ENCODE results near the gene CORO6. TPM values are rescaled to one million over a fixed set of nuclear protein-coding genes. Genes with fewer than 3 reads are reported as not detected.

CORO6 gene
- polyA plus RNA-seq, 1 donor from 2014 or later, result not detected

DNA sequence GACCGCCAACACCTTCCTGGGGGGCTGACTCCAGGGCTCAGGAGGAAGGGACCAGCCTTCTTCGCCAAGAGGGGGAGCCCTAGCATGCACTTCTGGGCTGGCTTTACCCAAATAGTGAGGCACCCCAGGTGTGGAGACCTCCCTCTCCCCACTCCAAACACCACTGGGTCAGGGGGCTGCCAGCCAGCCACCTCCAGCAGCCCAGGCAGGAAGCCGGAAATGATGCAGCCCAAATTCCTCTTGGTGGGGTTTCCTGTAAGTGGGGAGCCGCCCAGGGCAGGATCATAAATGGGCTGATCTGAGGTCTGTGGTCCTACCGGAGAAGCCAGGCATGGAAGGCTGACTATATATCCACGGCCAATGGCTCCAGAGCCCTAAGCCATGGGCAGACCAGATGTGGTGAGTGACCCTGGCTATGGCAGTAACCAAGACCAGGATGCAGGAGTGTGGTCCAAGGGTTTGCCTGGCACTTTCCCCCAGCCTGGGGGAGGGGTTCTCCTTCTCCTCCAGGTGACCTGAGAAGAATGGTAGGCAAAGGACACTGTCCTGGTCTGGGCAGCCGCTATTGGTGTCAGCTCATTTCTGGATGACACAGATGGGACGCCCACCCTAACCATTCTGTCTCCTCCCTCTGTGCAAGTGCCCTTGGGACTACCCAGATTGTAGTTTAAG is 37.5 kb downstream of the CORO6 start:
- Mint-ChIP-seq H3K4me3 (peak overlapping the region in 2 of 4 donors; percentile 33 to 84), H3K27me3 (no peaks in the 10 kb centered on the region), H3K36me3 (peaks cover 2% of the 10 kb centered on the region), H3K27ac (peak overlapping the region in 2 of 3 donors; percentile 50 to 56), H3K4me1 (peaks cover 23 to 34% (median 24%) of the 10 kb centered on the region in 3 donors), H3K9me3 (no peaks in the 10 kb centered on the region)

GRCh38 chr17:29584452-29585079 is 38.1 kb downstream of the CORO6 start:
- H3K36me3 Mint-ChIP-seq, result peaks cover 3% of the 10 kb centered on the region
- peak overlapping the region in 2 of 4 donors; percentile 55 to 84 for H3K4me3 Mint-ChIP-seq

DNA sequence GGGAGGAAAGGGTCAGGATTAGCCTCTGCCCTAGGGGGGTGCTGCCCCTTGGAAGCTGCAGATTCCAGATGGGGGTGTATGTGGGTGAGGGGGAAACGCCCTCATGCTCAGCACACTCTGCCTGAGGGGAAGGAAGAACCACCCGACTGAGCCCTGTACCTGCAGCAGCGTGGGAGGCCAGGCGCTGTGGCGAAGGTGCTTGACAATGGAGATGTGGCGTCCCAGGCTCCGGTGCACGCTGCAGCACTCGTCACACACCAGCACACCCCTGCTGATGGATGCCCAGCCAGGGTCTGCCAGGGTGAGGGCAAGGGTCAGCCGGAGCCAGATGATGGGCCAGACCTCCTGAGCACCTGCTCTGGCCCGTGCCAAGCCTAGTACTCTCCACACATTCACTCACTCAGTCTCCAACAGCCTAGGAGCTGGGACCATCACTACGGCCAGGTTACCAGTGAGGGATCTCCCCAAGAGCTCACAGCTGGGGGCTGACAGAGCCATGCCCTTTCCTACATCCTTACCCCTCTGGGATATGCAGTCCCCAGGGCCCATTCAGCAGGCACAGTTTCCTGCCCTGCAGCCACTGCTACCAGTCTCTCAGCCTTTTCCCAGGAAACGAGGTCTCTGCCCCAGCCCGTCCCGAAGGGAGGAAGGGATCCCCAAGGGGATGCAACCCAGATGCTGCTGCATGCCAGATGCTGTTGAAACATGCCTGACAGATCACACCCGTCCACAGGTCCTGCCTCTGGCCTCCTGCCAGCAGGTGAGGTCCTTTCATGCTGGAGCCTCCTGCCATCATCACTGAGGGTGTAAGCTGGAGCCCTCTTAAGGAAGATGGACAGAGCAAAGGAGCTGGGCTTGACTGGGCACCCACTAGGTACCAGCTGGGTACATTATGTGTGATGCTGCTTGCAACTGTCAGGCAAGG is 39.1 kb downstream of the CORO6 start:
- Mint-ChIP-seq H3K4me1 (peaks cover 21 to 31% (median 23%) of the 10 kb centered on the region in 3 donors), H3K36me3 (peaks cover 3% of the 10 kb centered on the region), H3K27me3 (no peaks in the 10 kb centered on the region), H3K4me3 (peak overlapping the region in 1 of 4 donors; percentile 55), H3K27ac (peak overlapping the region in 1 of 3 donors; percentile 7), H3K9me3 (no peaks in the 10 kb centered on the region)

More at GRCh38 chr17:29584452-29585079, 38.1 kb downstream of the CORO6 start:
- peak overlapping the region in 2 of 3 donors; percentile 56 to 73 for H3K27ac Mint-ChIP-seq
- peaks cover 21 to 31% (median 23%) of the 10 kb centered on the region in 3 donors for H3K4me1 Mint-ChIP-seq
- H3K9me3 Mint-ChIP-seq, result no peaks in the 10 kb centered on the region
- no peaks in the 10 kb centered on the region for H3K27me3 Mint-ChIP-seq

GRCh38 chr17:29582772-29583171 is 39.9 kb downstream of the CORO6 start:
- Mint-ChIP-seq H3K27ac (no peak overlapping the region), H3K27me3 (no peaks in the 10 kb centered on the region), H3K4me1 (peaks cover 18 to 26% (median 19%) of the 10 kb centered on the region in 3 donors)

DNA sequence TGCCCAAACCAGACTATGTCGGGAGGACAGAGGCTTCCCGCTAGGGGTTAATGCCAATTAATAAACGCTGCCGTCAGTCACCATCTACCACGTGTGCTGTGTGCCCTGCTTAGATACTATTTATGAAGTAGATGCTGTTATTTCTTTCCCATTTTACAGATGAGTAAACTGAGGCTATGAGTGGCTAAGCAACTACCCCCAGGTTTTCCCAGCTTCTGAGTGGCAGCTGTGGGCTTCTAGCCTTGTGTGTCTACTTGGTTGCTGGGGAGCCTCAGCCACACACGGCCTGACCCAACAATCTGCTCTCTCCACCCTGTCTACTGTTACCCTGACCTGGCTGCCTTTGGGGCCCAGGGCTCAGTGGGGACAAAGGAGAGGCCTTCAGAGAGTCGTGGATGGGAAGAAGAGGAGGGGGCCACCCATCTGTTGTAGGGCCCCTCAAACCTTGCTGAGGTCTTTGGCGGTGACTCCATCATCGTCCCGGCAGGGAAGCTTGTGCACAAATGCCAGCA is 40.4 kb downstream of the CORO6 start:
- Mint-ChIP-seq H3K4me1 (peaks cover 17 to 21% (median 18%) of the 10 kb centered on the region in 3 donors), H3K4me3 (no peak overlapping the region), H3K36me3 (peaks cover 3% of the 10 kb centered on the region), H3K27me3 (no peaks in the 10 kb centered on the region), H3K27ac (peak overlapping the region in 1 of 3 donors; percentile 71), H3K9me3 (no peaks in the 10 kb centered on the region)

More at GRCh38 chr17:29582772-29583171, 39.9 kb downstream of the CORO6 start:
- Mint-ChIP-seq H3K9me3 (no peaks in the 10 kb centered on the region), H3K36me3 (peaks cover 3% of the 10 kb centered on the region), H3K4me3 (no peak overlapping the region)

DNA sequence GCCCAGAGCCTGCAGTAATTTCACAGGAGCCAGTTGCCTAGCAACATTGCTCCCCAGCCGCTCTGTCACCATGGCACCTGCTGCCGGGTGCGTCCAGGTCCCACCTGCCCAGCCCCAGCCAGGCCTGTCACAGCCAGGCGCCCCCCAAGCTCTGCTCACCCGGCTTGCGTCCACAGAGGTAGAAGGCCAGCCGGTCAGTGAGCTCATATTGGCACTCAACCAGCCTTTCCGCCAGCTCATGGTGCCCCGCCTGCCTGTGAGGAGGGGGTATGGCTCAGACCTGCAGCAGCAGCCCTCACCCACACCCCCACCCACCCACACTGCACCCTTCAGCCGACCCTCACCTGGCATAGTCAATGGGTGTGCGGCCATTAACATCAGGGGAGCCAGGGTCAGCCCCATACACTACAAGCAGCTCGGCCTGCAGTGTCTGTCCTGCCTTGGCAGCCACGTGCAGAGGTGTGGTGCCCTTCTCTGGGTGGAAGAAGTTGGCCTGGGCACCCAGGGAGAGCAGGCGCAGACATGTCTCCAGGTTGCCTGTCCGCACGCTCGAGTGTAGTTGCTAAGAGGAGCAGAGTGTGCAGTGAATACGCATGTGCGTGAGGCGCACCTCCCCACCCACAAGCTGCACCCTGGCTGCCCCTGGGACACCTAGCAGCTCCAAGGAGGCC is 41.0 kb downstream of the CORO6 start:
- Mint-ChIP-seq H3K4me3 (no peak overlapping the region), H3K4me1 (peaks cover 14 to 21% (median 18%) of the 10 kb centered on the region in 3 donors), H3K27me3 (no peaks in the 10 kb centered on the region), H3K36me3 (peaks cover 3% of the 10 kb centered on the region), H3K27ac (peak overlapping the region in 1 of 3 donors; percentile 71), H3K9me3 (no peaks in the 10 kb centered on the region)

DNA sequence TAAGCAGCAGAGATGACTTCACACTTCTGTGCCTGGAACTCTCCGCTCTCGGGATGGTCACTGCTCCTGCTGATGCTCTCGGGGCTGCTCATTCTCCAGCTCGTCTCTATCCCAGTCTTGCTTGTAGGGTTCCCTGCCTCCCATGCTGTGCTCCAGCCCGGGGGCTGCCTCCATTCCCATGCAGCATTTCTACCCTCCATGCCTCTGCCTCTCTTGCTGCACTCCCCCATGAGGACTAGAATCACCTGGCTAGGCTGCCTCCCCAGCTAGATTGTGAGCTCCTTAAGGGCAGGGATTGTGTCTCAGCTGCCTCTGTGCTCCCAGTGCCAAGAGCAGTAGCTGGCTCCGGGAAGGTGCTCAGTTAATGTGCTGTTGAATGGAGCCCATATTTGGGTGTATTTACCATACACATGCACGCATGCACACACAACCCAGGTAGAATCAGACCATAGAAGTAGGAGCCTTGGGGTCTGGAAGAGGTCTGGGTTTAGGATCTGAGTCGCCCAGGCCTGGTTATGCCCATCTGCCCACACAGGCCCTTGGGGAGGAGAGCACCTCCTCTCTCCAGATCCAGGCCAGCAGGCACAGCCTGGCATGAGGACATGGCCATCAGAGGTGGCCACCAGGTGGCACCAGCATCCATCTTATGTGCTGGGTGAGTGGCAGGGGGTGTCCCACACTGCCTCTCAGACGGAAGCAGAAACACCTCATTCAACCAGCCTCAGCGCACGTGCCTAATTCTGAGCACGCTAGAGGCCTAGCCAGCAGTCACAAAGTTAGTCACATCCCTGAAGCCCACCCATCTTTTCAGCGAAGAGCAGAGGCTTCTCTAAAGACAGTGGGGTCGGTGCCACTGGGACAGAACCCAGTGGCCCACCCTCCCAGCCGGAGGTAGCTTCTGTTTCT is 42.6 kb downstream of the CORO6 start:
- Mint-ChIP-seq H3K27ac (peak overlapping the region; percentile 8 to 87 (median 68)), H3K36me3 (peaks cover 3% of the 10 kb centered on the region), H3K9me3 (no peaks in the 10 kb centered on the region), H3K27me3 (no peaks in the 10 kb centered on the region), H3K4me3 (peak overlapping the region in 1 of 4 donors; percentile 2), H3K4me1 (peaks cover 7 to 14% (median 13%) of the 10 kb centered on the region in 3 donors)

GRCh38 chr17:29578626-29579485 is 43.9 kb downstream of the CORO6 start:
- Mint-ChIP-seq H3K27ac (peak overlapping the region in 1 of 3 donors; percentile 84), H3K9me3 (no peaks in the 10 kb centered on the region), H3K4me3 (no peak overlapping the region), H3K27me3 (no peaks in the 10 kb centered on the region), H3K36me3 (peaks cover 3% of the 10 kb centered on the region), H3K4me1 (peaks cover 3 to 12% (median 10%) of the 10 kb centered on the region in 3 donors)

- Mint-ChIP-seq H3K4me1 (peaks cover 0 to 12% (median 9%) of the 10 kb centered on the region in 3 donors), H3K4me3 (no peak overlapping the region), H3K27me3 (no peaks in the 10 kb centered on the region), H3K27ac (no peak overlapping the region), H3K36me3 (peaks cover 3% of the 10 kb centered on the region), H3K9me3 (no peaks in the 10 kb centered on the region)
Measured at GRCh38 chr17:29577385-29578211, 45.1 kb downstream of the CORO6 start.

DNA sequence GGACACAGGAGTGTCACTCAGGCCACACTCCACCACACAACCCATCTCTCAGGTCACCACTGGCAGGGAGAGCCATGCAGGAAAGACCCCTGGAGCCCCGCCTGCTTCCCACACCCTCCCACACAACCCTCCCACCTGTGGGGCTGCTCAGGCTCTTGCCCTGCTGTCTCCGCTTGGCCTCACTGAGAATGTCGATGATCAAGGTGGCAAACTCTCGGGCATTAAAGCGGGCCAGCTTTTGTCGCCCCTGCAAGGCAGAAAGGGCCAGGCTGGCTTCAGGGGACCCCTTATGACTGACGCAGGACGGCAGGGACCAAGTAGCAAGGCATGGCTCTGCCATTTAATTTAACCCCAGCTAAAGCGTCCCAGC is 45.7 kb downstream of the CORO6 start:
- Mint-ChIP-seq H3K27ac (no peak overlapping the region), H3K36me3 (peaks cover 3% of the 10 kb centered on the region), H3K27me3 (no peaks in the 10 kb centered on the region), H3K4me1 (peaks cover 0 to 13% (median 9%) of the 10 kb centered on the region in 3 donors), H3K9me3 (no peaks in the 10 kb centered on the region), H3K4me3 (no peak overlapping the region)

DNA sequence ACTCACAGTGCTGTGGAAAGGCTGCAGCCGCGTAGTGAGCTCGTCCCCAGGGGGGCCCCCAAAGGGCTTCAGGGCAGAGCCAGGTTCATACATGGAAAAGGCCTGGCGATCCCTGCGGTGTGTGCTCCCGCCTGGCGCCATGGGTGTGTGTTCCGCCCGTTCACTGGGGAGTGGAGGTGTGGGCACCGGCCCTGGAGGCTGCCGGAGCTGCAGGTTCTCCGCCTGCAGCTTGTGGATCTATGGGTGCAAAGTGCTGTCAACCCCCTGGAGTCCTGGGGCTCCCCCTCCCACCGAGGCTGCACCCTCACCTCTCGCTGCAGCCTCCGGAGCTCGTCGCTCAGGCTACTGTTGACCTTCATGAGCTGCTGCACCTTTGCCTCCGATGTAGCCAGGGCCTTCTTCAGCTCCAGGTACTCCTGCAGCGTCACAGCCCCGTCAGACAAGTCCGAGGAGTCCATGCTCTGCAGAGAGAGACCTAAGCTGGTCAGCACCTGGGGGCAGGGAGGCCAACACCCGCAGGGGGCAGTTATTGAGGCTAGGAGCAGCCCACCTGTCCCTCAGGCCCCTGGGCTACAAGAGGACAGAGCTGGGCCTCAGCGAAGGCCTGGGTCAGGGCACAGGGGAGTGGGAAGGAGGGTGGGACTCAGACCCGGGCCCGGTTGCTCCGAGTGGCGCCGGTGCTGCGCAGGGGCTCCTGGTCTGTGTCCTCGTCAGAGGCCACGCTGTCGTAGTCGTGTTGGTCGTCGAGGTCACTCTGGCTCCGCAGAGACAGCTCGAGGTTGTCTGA is 46.3 kb downstream of the CORO6 start:
- no peaks in the 10 kb centered on the region for H3K9me3 Mint-ChIP-seq
- H3K27me3 Mint-ChIP-seq, result no peaks in the 10 kb centered on the region
- no peak overlapping the region for H3K27ac Mint-ChIP-seq
- H3K4me1 Mint-ChIP-seq, result peaks cover 0 to 15% (median 9%) of the 10 kb centered on the region in 3 donors
- H3K36me3 Mint-ChIP-seq, result peaks cover 3% of the 10 kb centered on the region
- no peak overlapping the region for H3K4me3 Mint-ChIP-seq

Measured in IgD-negative memory B cell (primary cell).